ENCODE data around the gene PDPR. TPM values are rescaled to one million over a fixed set of nuclear protein-coding genes. Genes with fewer than 3 reads are reported as not detected.
"Not testable (repeated sequence)": the region's sequence is repeated elsewhere in the genome, so short reads cannot be mapped to it uniquely, and the experiment has no call there.

Gene PDPR
- total and polyA plus RNA-seq, 3 donors from 2014 or later: 28.6 to 56.0 (median 53.6) TPM

- WGBS, 2 donors: 91 to 96% methylated on average over 8 of the region's 8 CpGs
- H3K9me3 ChIP-seq; H3K27ac ChIP-seq; H3K4me1 ChIP-seq; H3K4me3 ChIP-seq; H3K27me3 ChIP-seq; H3K36me3 ChIP-seq (ENCODE audit: low read depth, missing control alignments); intact Hi-C loops (cut with DNase I; ENCODE audit: low total_unique reads); DNase-seq: not testable (repeated sequence)
These were observed 21.7 kb downstream of the PDPR start for GRCh38 chr16:70135796-70136195.

GRCh38 chr16:70136595-70136994, 22.5 kb downstream of the PDPR start:
- intact Hi-C loops (cut with DNase I; ENCODE audit: low total_unique reads); H3K9me3 ChIP-seq; H3K4me3 ChIP-seq; H3K4me1 ChIP-seq; H3K27me3 ChIP-seq; DNase-seq; H3K27ac ChIP-seq; H3K36me3 ChIP-seq (ENCODE audit: low read depth, missing control alignments): not testable (repeated sequence)
- 73 to 80% methylated on average over 2 of the region's 2 CpGs for WGBS, 2 donors

GRCh38 chr16:70142739-70143138, 28.6 kb downstream of the PDPR start:
- DNase-seq; H3K27ac ChIP-seq; H3K36me3 ChIP-seq (ENCODE audit: low read depth, missing control alignments); intact Hi-C loops (cut with DNase I; ENCODE audit: low total_unique reads); H3K9me3 ChIP-seq; H3K4me3 ChIP-seq; H3K4me1 ChIP-seq; H3K27me3 ChIP-seq: not testable (repeated sequence)
- 87 to 94% methylated on average over 10 of the region's 10 CpGs for WGBS, 2 donors

- 79 to 90% methylated on average over 9 of the region's 9 CpGs for WGBS, 2 donors
- H3K27ac ChIP-seq; H3K27me3 ChIP-seq; H3K36me3 ChIP-seq (ENCODE audit: low read depth, missing control alignments); H3K4me1 ChIP-seq; H3K4me3 ChIP-seq; DNase-seq; H3K9me3 ChIP-seq; intact Hi-C loops (cut with DNase I; ENCODE audit: low total_unique reads): not testable (repeated sequence)
These were observed 29.2 kb downstream of the PDPR start for GRCh38 chr16:70143231-70143895.

GRCh38 chr16:70147853-70148252, 33.7 kb downstream of the PDPR start:
- intact Hi-C loops (cut with DNase I; ENCODE audit: low total_unique reads); H3K27me3 ChIP-seq; H3K9me3 ChIP-seq; H3K27ac ChIP-seq; H3K4me1 ChIP-seq; H3K4me3 ChIP-seq; H3K36me3 ChIP-seq (ENCODE audit: low read depth, missing control alignments): not testable (repeated sequence)
- peak; percentile 14 for DNase-seq
- 44 to 74% methylated on average over 4 to 11 of the region's 11 CpGs for WGBS, 2 donors

- intact Hi-C loops (cut with DNase I; ENCODE audit: low total_unique reads); H3K4me3 ChIP-seq; H3K4me1 ChIP-seq; H3K9me3 ChIP-seq; H3K27ac ChIP-seq; H3K27me3 ChIP-seq; H3K36me3 ChIP-seq (ENCODE audit: low read depth, missing control alignments); DNase-seq: not testable (repeated sequence)
- WGBS, 2 donors: 94 to 96% methylated on average over 6 of the region's 6 CpGs
These were observed 34.3 kb downstream of the PDPR start for GRCh38 chr16:70148453-70148852.

- DNase-seq; H3K27ac ChIP-seq; intact Hi-C loops (cut with DNase I; ENCODE audit: low total_unique reads); H3K9me3 ChIP-seq; H3K4me1 ChIP-seq; H3K36me3 ChIP-seq (ENCODE audit: low read depth, missing control alignments); H3K27me3 ChIP-seq; H3K4me3 ChIP-seq: not testable (repeated sequence)
- WGBS, 2 donors: 94 to 95% methylated on average over 8 of the region's 8 CpGs
These were observed 35.2 kb downstream of the PDPR start for GRCh38 chr16:70149296-70149695.

- no peak overlapping the region for H3K27ac ChIP-seq
- no peaks in the 10 kb centered on the region for H3K9me3 ChIP-seq
- 76 to 92% methylated on average over 2 of the region's 2 CpGs for WGBS, 2 donors
- intact Hi-C loops (cut with DNase I; ENCODE audit: low total_unique reads): no loop called here
- no peak for TF ChIP-seq CTCF (IDR thresholded peaks at IDR 0.05)
- no peak for TF ChIP-seq POLR2A (IDR thresholded peaks at IDR 0.05)
- H3K27me3 ChIP-seq: no peaks in the 10 kb centered on the region
- H3K4me1 ChIP-seq: no peaks in the 10 kb centered on the region
- no peak for DNase-seq
- no peaks in the 10 kb centered on the region for H3K36me3 ChIP-seq (ENCODE audit: low read depth, missing control alignments)
- no peak overlapping the region for H3K4me3 ChIP-seq
These were observed 37.3 kb downstream of the PDPR start for GRCh38 chr16:70151391-70151790.
